HFFc6 (cell line): ENCODE data around the gene HSCB. TPM values are rescaled to one million over a fixed set of nuclear protein-coding genes. Genes with fewer than 3 reads are reported as not detected.

ENCODE experiments used
- DNase-seq: peaks from one replicate; pipeline ENCODE4 v3.0.0-alpha.2; 2018
- H3K27ac Mint-ChIP-seq: 2 replicates; pipeline ENCODE4 v1.8.0; 2020; ENCODE audit warnings: mild to moderate bottlenecking, mixed read lengths
- H3K27me3 Mint-ChIP-seq: 2 replicates; pipeline ENCODE4 v1.8.0; 2021; ENCODE audit warnings: mild to moderate bottlenecking, moderate library complexity, mixed read lengths; ENCODE audit not compliant: insufficient read depth
- H3K36me3 Mint-ChIP-seq: 2 replicates; pipeline ENCODE4 v1.8.0; 2021; ENCODE audit warnings: low read depth, mixed read lengths
- H3K4me1 Mint-ChIP-seq: 2 replicates; pipeline ENCODE4 v1.8.0; 2020; ENCODE audit warnings: low read depth, mixed read lengths
- H3K4me3 Mint-ChIP-seq: 2 replicates; pipeline ENCODE4 v1.8.0; 2020; ENCODE audit warnings: mild to moderate bottlenecking, moderate library complexity, mixed read lengths
- H3K9me3 Mint-ChIP-seq: 2 replicates; pipeline ENCODE4 v1.8.0; 2020; ENCODE audit warnings: mild to moderate bottlenecking, mixed read lengths
- CTCF ChIP-seq: fragments of 200-600 bp; sonication (generic); IDR thresholded peaks from 2 replicates; pipeline ENCODE4 v1.5.0; 2021; ENCODE audit warnings: antibody characterized with exemption, mild to moderate bottlenecking
- total RNA-seq, 6 experiments: library from RNA; stranded (reverse); fragmentation: NEBNext Ultra II Directional; extraction: Animal tissue kit (Norgen Biotek cat#: 25700); gene quantifications; 2 replicates in 1 of 6; 3 replicates in 5 of 6; pipeline ENCODE4 v1.2.3, GENCODE V29; 2021

HSCB gene
- total RNA-seq, 6 experiments from 2014 or later, result 15.2 to 18.3 (median 16.5) TPM

GRCh38 chr22:28788601-28789000 is 46.8 kb downstream of the HSCB start:
- no peak for DNase-seq
- H3K36me3 Mint-ChIP-seq, result peaks cover 12% of the 10 kb centered on the region
- no peaks in the 10 kb centered on the region for H3K9me3 Mint-ChIP-seq
- H3K27me3 Mint-ChIP-seq, result peaks cover 5% of the 10 kb centered on the region; the same call in 1 of the 2 replicates
- no peak overlapping the region for H3K27ac Mint-ChIP-seq
- H3K4me3 Mint-ChIP-seq, result no peak overlapping the region
- H3K4me1 Mint-ChIP-seq, result peaks cover 5% of the 10 kb centered on the region; the same call in 1 of the 2 replicates
- TF ChIP-seq CTCF, result no peak

- no peaks in the 10 kb centered on the region; the same call in 1 of the 2 replicates for H3K4me1 Mint-ChIP-seq
- no peak overlapping the region for H3K27ac Mint-ChIP-seq
- no peak overlapping the region for H3K4me3 Mint-ChIP-seq
- peaks cover 5% of the 10 kb centered on the region; the same call in 1 of the 2 replicates for H3K27me3 Mint-ChIP-seq
- no peaks in the 10 kb centered on the region for H3K9me3 Mint-ChIP-seq
- no peak for TF ChIP-seq CTCF
- peaks cover 21% of the 10 kb centered on the region for H3K36me3 Mint-ChIP-seq
- DNase-seq, result no peak
These were observed 49.3 kb downstream of the HSCB start for GRCh38 chr22:28791124-28791523.

GRCh38 chr22:28791841-28792490 is 50.1 kb downstream of the HSCB start:
- Mint-ChIP-seq H3K36me3 (peaks cover 28% of the 10 kb centered on the region), H3K27ac (peak overlapping the region; percentile 57; the same call in 1 of the 2 replicates), H3K27me3 (peaks cover 5% of the 10 kb centered on the region; the same call in 1 of the 2 replicates), H3K9me3 (no peaks in the 10 kb centered on the region), H3K4me3 (no peak overlapping the region), H3K4me1 (peaks cover 8% of the 10 kb centered on the region)
- no peak for TF ChIP-seq CTCF
- no peak for DNase-seq

GRCh38 chr22:28792491-28793383 is 50.9 kb downstream of the HSCB start:
- TF ChIP-seq CTCF, result no peak

GRCh38 chr22:28793976-28794584 is 52.2 kb downstream of the HSCB start:
- Mint-ChIP-seq H3K4me3 (no peak overlapping the region), H3K9me3 (no peaks in the 10 kb centered on the region), H3K36me3 (peaks cover 41% of the 10 kb centered on the region), H3K4me1 (peaks cover 22% of the 10 kb centered on the region), H3K27ac (no peak overlapping the region; the same call in none of the 2 replicates), H3K27me3 (peaks cover 5% of the 10 kb centered on the region)
- no peak for TF ChIP-seq CTCF
- DNase-seq, result no peak

More at GRCh38 chr22:28792491-28793383, 50.9 kb downstream of the HSCB start:
- no peak for DNase-seq
- Mint-ChIP-seq H3K9me3 (no peaks in the 10 kb centered on the region), H3K4me1 (peaks cover 12% of the 10 kb centered on the region), H3K36me3 (peaks cover 31% of the 10 kb centered on the region), H3K4me3 (no peak overlapping the region), H3K27me3 (peaks cover 5% of the 10 kb centered on the region; the same call in 1 of the 2 replicates), H3K27ac (peak overlapping the region; percentile 57)
